NOMO-1 treated with dmso at 0.1 percent for 144 hours (cell line): ENCODE data around the gene TRIM34.
"Not testable (repeated sequence)": the region's sequence is repeated elsewhere in the genome, so short reads cannot be mapped to it uniquely, and the experiment has no call there.

Source experiments
- DNase-seq: peaks from one replicate; lab custom pipeline; 2025; ENCODE audit not compliant: unreplicated experiment; lab: John Stamatoyannopoulos, UW

The TRIM34 gene, protein sequence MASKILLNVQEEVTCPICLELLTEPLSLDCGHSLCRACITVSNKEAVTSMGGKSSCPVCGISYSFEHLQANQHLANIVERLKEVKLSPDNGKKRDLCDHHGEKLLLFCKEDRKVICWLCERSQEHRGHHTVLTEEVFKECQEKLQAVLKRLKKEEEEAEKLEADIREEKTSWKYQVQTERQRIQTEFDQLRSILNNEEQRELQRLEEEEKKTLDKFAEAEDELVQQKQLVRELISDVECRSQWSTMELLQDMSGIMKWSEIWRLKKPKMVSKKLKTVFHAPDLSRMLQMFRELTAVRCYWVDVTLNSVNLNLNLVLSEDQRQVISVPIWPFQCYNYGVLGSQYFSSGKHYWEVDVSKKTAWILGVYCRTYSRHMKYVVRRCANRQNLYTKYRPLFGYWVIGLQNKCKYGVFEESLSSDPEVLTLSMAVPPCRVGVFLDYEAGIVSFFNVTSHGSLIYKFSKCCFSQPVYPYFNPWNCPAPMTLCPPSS

GRCh38 chr11:5624489-5625279 lies at the start of gene TRIM34:
Gene TRIM34 (plus strand): TSS chr11:5625001. CDS start chr11:5632332, 7,331 bp downstream.
- DNase-seq = peak; percentile 92

DNA sequence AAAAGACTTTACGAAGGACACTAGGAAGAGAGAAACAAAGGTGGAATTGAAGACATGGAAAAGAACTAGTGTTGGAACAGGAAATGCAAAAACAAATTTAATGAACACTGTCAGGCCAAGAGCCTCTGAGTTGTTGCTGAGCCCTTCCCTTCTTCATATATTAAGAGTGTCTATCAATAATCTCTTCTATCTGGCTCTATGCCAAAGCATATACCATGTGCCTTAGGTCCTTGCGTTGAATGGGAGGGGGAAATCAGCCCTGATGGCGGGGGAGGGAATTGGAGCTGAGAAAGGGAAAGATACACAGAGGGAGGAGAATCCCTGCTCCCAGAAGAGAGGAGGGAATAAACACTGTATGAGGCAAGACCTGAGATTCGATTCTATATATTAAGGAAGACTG lies 49.6 kb upstream of the TRIM34 start:
- no peak for DNase-seq

DNA sequence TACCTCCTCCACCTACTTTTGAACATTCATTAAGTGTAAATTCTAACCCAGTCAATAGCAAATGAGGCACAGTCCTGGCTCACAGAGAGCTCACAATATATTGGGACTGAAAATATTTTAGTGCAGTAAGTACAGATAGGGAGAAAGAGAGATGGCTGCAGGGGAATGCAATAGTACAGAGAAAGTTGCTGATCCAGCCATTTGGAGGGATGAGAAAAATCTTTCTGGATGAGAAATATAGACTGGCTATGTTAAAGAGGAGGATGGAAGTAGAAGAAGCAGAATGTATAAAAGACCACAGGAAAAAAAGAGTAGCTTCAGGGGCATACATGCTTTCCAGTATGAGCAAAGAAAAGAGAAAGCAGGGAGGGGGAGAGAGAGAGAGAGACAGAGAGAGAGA lies 47.7 kb upstream of the TRIM34 start:
- no peak for DNase-seq

DNA sequence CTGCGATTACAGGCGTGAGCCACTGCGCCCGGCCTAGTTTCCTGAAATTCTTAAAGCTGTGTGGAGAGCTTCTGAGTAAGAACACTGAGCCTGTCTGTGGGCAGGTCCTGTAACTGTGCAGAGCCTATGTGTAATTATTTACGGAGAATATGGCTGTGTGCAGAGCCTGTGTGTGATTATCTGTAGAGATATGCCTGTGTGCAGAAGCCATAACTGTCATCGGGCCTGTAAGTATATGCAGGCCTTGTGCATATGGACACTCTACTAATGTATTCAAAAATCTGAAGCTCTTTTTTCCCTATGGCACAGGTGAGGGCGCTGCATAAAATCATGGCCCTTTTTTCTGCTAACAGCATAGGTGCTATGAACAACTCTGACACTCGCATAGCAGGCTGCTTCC lies 44.2 kb upstream of the TRIM34 start, which contains the start of gene OR52B6:
TSS of gene OR52B6 (plus strand) at position 301 of the 400 bp plus-strand sequence. CDS start at position 301, 0 bp downstream.
- no peak for DNase-seq

DNA sequence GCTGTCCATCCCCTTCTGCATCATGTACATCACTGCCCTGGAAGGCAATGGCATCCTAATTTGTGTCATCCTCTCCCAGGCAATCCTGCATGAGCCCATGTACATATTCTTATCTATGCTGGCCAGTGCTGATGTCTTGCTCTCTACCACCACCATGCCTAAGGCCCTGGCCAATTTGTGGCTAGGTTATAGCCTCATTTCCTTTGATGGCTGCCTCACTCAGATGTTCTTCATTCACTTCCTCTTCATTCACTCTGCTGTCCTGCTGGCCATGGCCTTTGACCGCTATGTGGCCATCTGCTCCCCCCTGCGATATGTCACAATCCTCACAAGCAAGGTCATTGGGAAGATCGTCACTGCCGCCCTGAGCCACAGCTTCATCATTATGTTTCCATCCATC lies 43.8 kb upstream of the TRIM34 start:
- no peak for DNase-seq

DNA sequence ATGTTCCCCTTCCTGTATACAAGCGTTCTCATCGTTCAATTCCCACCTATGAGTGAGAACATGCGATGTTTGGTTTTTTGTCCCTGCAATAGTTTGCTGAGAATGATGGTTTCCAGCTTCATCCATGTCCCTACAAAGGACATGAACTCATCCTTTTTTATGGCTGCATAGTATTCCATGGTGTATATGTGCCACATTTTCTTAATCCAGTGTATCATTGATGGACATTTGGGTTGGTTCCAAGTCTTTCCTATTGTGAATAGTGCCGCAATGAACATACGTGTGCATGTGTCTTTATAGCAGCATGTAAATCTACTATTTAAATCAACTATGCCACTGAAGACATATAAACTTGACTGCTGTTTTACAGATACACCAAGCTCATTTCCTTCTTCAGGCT lies 40.3 kb upstream of the TRIM34 start:
- DNase-seq = not testable (repeated sequence)

DNA sequence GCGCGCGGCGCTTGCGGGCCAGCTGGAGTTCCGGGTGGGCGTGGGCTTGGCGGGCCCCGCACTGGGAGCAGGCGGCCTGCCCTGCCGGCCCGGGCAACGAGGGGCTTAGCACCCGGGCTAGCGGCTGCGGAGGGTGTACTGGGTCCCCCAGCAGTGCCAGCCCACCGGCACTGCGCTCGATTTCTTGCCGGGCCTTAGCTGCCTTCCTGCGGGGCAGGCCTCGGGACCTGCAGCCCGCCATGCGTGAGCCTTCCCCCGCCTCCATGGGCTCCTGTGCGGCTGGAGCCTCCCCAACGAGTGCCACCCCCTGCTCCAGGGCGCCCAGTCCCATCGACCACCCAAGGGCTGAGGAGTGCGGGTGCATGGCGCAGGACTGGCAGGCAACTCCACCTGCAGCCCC lies 34.9 kb upstream of the TRIM34 start:
- DNase-seq = not testable (repeated sequence)

- DNase-seq = no peak
Measured at GRCh38 chr11:5591613-5592012, 33.2 kb upstream of the TRIM34 start.

DNA sequence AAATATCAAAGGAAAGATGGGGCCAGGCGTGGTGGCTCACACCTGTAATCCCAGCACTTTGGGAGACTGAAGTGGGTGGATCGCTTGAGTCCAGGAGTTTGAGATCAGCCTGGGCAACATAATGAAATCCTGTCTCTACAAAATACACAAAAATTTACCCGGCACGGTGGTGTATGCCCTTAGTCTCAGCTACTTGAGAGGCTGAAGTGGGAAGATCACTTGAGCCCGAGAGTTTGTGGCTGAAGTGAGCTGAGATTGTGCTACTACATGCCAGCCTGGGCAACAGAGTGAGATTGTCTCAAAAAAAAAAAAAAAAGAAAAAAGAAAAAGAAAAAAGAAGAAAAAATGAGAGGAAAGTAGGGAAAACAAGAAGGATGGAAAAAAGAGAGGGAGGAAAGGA lies 32.2 kb upstream of the TRIM34 start:
- DNase-seq = no peak

- DNase-seq = no peak
Measured at GRCh38 chr11:5593146-5593545, 31.7 kb upstream of the TRIM34 start.

GRCh38 chr11:5596607-5597201 lies 28.1 kb upstream of the TRIM34 start, which contains the start of gene TRIM6:
Gene TRIM6 (plus strand): TSS chr11:5596637. CDS start chr11:5596898, 261 bp downstream.
- DNase-seq = peak; percentile 24

- no peak for DNase-seq
Measured at GRCh38 chr11:5597953-5598352, 26.8 kb upstream of the TRIM34 start.

GRCh38 chr11:5600374-5600851 lies 24.4 kb upstream of the TRIM34 start:
- DNase-seq = peak; percentile 19

GRCh38 chr11:5602791-5603190 lies 22.0 kb upstream of the TRIM34 start:
- not testable (repeated sequence) for DNase-seq

DNA sequence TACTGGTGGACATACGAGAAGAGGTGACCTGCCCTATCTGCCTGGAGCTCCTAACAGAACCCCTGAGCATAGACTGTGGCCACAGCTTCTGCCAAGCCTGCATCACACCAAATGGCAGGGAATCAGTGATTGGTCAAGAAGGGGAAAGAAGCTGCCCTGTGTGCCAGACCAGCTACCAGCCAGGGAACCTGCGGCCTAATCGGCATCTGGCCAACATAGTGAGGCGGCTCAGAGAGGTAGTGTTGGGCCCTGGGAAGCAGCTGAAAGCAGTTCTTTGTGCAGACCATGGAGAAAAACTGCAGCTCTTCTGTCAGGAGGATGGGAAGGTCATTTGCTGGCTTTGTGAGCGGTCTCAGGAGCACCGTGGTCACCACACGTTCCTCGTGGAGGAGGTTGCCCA lies 21.5 kb upstream of the TRIM34 start:
- DNase-seq = no peak

- DNase-seq = no peak
Measured at GRCh38 chr11:5604896-5605295, 19.9 kb upstream of the TRIM34 start.

DNA sequence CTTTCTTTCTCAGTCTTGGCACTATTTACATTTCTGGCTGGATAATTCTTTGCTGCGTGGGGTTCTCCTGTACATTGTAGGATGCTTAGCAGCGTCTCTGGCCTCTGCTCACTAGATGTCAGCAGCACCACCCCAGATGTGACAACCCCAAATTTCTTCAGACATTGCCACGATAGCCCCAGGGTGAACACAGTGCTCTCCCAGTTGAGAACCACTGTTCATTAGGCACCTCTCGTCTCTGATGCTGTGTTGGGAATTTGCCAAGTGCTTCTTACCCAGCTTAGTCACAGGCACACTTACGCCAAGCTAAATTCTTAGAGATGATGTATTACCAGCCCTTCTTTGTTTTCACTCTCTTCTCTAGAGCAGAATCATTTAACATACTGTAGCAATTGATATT lies 19.0 kb upstream of the TRIM34 start:
- no peak for DNase-seq

- no peak for DNase-seq
Measured at GRCh38 chr11:5608808-5609207, 16.0 kb upstream of the TRIM34 start.

DNA sequence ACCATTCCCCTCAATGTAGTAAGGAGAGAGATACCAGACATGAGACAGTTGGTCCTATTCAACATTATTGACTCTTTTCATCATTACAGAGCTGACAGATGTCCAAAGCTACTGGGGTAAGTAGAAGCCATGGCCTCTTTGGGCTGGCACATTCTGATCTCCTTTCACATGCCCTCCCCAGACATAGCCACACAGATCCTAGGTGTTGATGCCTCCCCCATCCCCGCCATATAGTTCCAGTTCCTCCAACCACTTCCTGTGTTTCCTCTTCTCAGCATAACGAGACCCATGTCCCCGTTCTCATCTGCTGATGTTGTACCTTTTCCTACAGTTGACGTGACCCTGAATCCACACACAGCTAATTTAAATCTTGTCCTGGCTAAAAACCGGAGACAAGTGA lies 14.4 kb upstream of the TRIM34 start:
- no peak for DNase-seq

DNA sequence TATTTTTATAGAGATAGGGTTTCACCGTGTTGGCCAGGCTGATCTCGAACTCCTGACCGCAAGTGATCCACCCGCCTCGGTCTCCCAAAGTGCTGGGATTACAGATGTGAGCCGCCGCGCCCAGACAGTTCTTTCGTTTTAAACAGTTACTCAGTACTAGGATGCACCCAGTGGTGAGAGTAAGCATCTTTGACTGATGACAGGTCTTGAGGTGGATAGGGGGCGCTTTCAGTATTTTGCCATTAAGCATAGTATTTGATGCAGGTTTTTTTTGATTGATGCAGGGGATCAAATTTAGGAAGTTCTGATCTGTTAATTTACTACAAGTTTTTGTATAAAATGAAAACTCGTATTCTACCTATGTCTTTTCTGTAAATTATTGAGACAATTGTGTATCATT lies 13.2 kb upstream of the TRIM34 start:
- no peak for DNase-seq

- no peak for DNase-seq
Measured at GRCh38 chr11:5618807-5619206, 6.0 kb upstream of the TRIM34 start.
